IMR-90 (cell line): Measurements from ENCODE around the gene HSPB6. TPM values are rescaled to one million over a fixed set of nuclear protein-coding genes. Genes with fewer than 3 reads are reported as not detected.
"Not testable (repeated sequence)": the region's sequence is repeated elsewhere in the genome, so short reads cannot be mapped to it uniquely, and the experiment has no call there.

Experiments
- ATAC-seq: fragments of 200-7000 bp; cut with Tn5 transposase; 2 replicates; pipeline ENCODE4 v1.9.1; 2020; ENCODE audit warnings: low read depth, mild to moderate bottlenecking, moderate library complexity
- BruUV-seq: library from RNA; stranded (reverse); fragments of 400-500 nt; replicated peaks from 2 replicates; lab custom pipeline; 2021; lab: Mats Ljungman, UMichigan
- CTCF ChIA-PET: fragments of 300-600 bp; formaldehyde crosslinking; extraction: SDS; loops from one replicate; lab custom pipeline; 2021; ENCODE audit warnings: antibody characterized with exemption; lab: Yijun Ruan, JAX
- POLR2A ChIA-PET: fragments of 300-600 bp; sonication (Branson Sonifier 250); formaldehyde crosslinking; loops from one replicate; lab custom pipeline; 2022; ENCODE audit warnings: antibody characterized with exemption; ENCODE audit not compliant: unreplicated experiment; lab: Charles Lee
- DNase-seq: peaks from one replicate; pipeline ENCODE4 v3.0.0; 2013
- H2AFZ ChIP-seq: replicated peaks from 2 replicates; pipeline ENCODE3; 2013; ENCODE audit warnings: low read length, mild to moderate bottlenecking; ENCODE audit not compliant: poor library complexity
- H2AK5ac ChIP-seq: 2 replicates; pipeline ENCODE4 v1.6.1; 2013; ENCODE audit warnings: low read depth, low read length, inconsistent platforms
- H2AK9ac ChIP-seq: replicated peaks from 2 replicates; pipeline ENCODE3; 2013; ENCODE audit warnings: mild to moderate bottlenecking, low read depth, low read length, moderate library complexity; ENCODE audit not compliant: poor library complexity
- H2BK120ac ChIP-seq: 2 replicates; pipeline ENCODE4 v1.6.1; 2013; ENCODE audit warnings: low read depth, low read length, inconsistent platforms
- H2BK15ac ChIP-seq: 3 replicates; pipeline ENCODE4 v1.6.1; 2013; ENCODE audit warnings: low read depth, low read length, inconsistent platforms
- H2BK20ac ChIP-seq: 2 replicates; pipeline ENCODE4 v1.6.1; 2013; ENCODE audit warnings: low read depth, mild to moderate bottlenecking, inconsistent platforms, low read length, moderate library complexity
- H2BK5ac ChIP-seq: 2 replicates; pipeline ENCODE4 v1.6.1; 2013; ENCODE audit warnings: mild to moderate bottlenecking, low read depth, low read length, inconsistent platforms; ENCODE audit not compliant: poor library complexity, severe bottlenecking
- H3K14ac ChIP-seq: replicated peaks from 2 replicates; pipeline ENCODE4 v1.6.1; 2013; ENCODE audit warnings: low read depth, low read length, inconsistent platforms
- H3K18ac ChIP-seq: 2 replicates; pipeline ENCODE4 v1.6.1; 2013; ENCODE audit warnings: low read depth, low read length, control low read depth
- H3K23ac ChIP-seq: 2 replicates; pipeline ENCODE4 v1.6.1; 2013; ENCODE audit warnings: low read depth, low read length, inconsistent platforms
- H3K27ac ChIP-seq: 2 replicates; pipeline ENCODE4 v1.5.1; 2013; ENCODE audit warnings: mild to moderate bottlenecking, control low read depth, low read length; ENCODE audit not compliant: insufficient read depth
- H3K27me3 ChIP-seq: 2 replicates; pipeline ENCODE4 v1.6.1; 2013; ENCODE audit warnings: low read length; ENCODE audit not compliant: control insufficient read depth, insufficient read depth
- H3K36me3 ChIP-seq: 2 replicates; pipeline ENCODE4 v1.6.1; 2013; ENCODE audit warnings: low read length, mixed read lengths; ENCODE audit not compliant: control insufficient read depth, insufficient read depth
- H3K4ac ChIP-seq: 2 replicates; pipeline ENCODE4 v1.6.1; 2013; ENCODE audit warnings: low read depth, low read length, inconsistent platforms
- H3K4me1 ChIP-seq: 2 replicates; pipeline ENCODE4 v1.6.1; 2013; ENCODE audit warnings: low read length, mixed read lengths; ENCODE audit not compliant: control insufficient read depth, insufficient read depth
- H3K4me2 ChIP-seq: 2 replicates; pipeline ENCODE4 v1.6.1; 2013; ENCODE audit warnings: low read depth, mild to moderate bottlenecking, control low read depth, low read length, moderate library complexity
- H3K4me3 ChIP-seq: 2 replicates; pipeline ENCODE4 v1.5.1; 2013; ENCODE audit warnings: low read depth, mild to moderate bottlenecking, control low read depth, low read length, moderate library complexity; ENCODE audit not compliant: insufficient read depth
- H3K56ac ChIP-seq: 2 replicates; pipeline ENCODE4 v1.6.1; 2013; ENCODE audit warnings: low read length, inconsistent platforms; ENCODE audit not compliant: insufficient read depth; ENCODE audit errors: extremely low read depth
- H3K79me1 ChIP-seq, 2 experiments: 2 replicates each; pipeline ENCODE4 v1.6.1; 2013; ENCODE audit warnings: low read length in 2 of 2, inconsistent platforms in 1 of 2, low read depth in 1 of 2
- H3K9ac ChIP-seq: 2 replicates; pipeline ENCODE4 v1.6.1; 2013; ENCODE audit warnings: low read depth, low read length, control low read depth
- H3K9me1 ChIP-seq: 2 replicates; pipeline ENCODE4 v1.6.1; 2013; ENCODE audit warnings: low read length, inconsistent platforms; ENCODE audit not compliant: insufficient read depth
- H3K9me3 ChIP-seq: 2 replicates; pipeline ENCODE4 v1.6.1; 2013; ENCODE audit warnings: low read length; ENCODE audit not compliant: control insufficient read depth, insufficient read depth
- H4K20me1 ChIP-seq: 2 replicates; pipeline ENCODE4 v1.6.1; 2013; ENCODE audit warnings: low read length, inconsistent platforms; ENCODE audit not compliant: insufficient read depth
- H4K5ac ChIP-seq: 2 replicates; pipeline ENCODE4 v1.6.1; 2013; ENCODE audit warnings: mild to moderate bottlenecking, low read depth, low read length, control low read depth
- H4K8ac ChIP-seq, 2 experiments: 2 replicates each; pipeline ENCODE4 v1.6.1; 2013; ENCODE audit warnings: low read depth in 2 of 2, low read length in 2 of 2, control low read depth in 1 of 2, inconsistent platforms in 1 of 2
- H4K91ac ChIP-seq: 2 replicates; pipeline ENCODE4 v1.6.1; 2013; ENCODE audit warnings: low read depth, low read length, inconsistent platforms; ENCODE audit not compliant: insufficient read depth
- WGBS, 2 experiments: methylation state at CpG; one replicate each; pipeline versions ENCODE4 v1.1.5 to v1.1.7; 2013; ENCODE audit warnings: missing lambda C conversion rate in 2 of 2; ENCODE audit not compliant: insufficient read length in 1 of 2; ENCODE audit errors: extremely low coverage in 2 of 2; 5-methylcytosine and 5-hydroxymethylcytosine counted together
- dilution Hi-C: fragments of 300-500 bp; cut with HindIII; formaldehyde crosslinking; loops from one replicate; pipeline ENCODE4 v1.14.3; 2018; ENCODE audit warnings: low sequenced_read_pairs; ENCODE audit not compliant: unreplicated experiment
- in situ Hi-C: fragments of 300-500 bp; cut with MboI; formaldehyde crosslinking; loops from 3 replicates; pipeline ENCODE4 v1.14.3; 2019; ENCODE audit warnings: low sequenced_read_pairs, inconsistent platforms, mixed read lengths
- intact Hi-C: fragments of 100-400 bp; cut with micrococcal nuclease; formaldehyde crosslinking; loops from 2 replicates; pipeline ENCODE4 v1.10.0; 2022
- polyA plus RNA-seq, 3 experiments: library from polyadenylated mRNA; depleted of rRNA; stranded (reverse); fragments of >200 nt; gene quantifications; 2 replicates each; pipeline ENCODE4 v1.2.3, GENCODE V29; 2012; ENCODE audit warnings: low replicate concordance in 1 of 3
- total RNA-seq: library from RNA; depleted of rRNA; stranded (reverse); fragments of >200 nt; gene quantifications from 2 replicates; pipeline ENCODE4 v1.2.3, GENCODE V29; 2012

The HSPB6 gene
- total and polyA plus RNA-seq, 2 of the 4 experiments (the other 2 are of a cell fraction), result 5.7 to 206 TPM

- H3K23ac ChIP-seq, dilution Hi-C loops, H3K27ac ChIP-seq, BruUV-seq, H3K4me2 ChIP-seq, ATAC-seq, H2AFZ ChIP-seq, H2BK120ac ChIP-seq, H2AK5ac ChIP-seq, H2BK15ac ChIP-seq, H2BK20ac ChIP-seq, H3K14ac ChIP-seq, POLR2A ChIA-PET, H4K5ac ChIP-seq, H3K36me3 ChIP-seq, H3K9me1 ChIP-seq, H3K4me3 ChIP-seq, H2BK5ac ChIP-seq, H3K4ac ChIP-seq, DNase-seq, H3K9ac ChIP-seq, H4K91ac ChIP-seq, H3K4me1 ChIP-seq, H3K56ac ChIP-seq, H3K9me3 ChIP-seq, intact Hi-C loops, H3K18ac ChIP-seq, H4K8ac ChIP-seq, H2AK9ac ChIP-seq, H4K20me1 ChIP-seq, in situ Hi-C loops, H3K79me1 ChIP-seq: not testable (repeated sequence)
- CTCF ChIA-PET, result interaction anchor here (1.1 kb wide), 1 partner anchor 9 kb away, joined by 3 read pairs; no protein-coding TSS in a partner anchor
- WGBS, 2 experiments, result no CpG with 5 or more reads among the region's 1 CpG
- H3K27me3 ChIP-seq, result peaks cover 30% of the 10 kb centered on the region
Observed at GRCh38 chr19:35795564-35795963, 38.7 kb upstream of the HSPB6 start.
